ENCODE results near the gene DDOST. TPM values are rescaled to one million over a fixed set of nuclear protein-coding genes. Genes with fewer than 3 reads are reported as not detected.

Gene DDOST
- total and polyA plus RNA-seq, 3 experiments from 2014 or later, result 191 to 280 (median 201) TPM

- Histone ChIP-seq H3K36me3 (ENCODE audit: insufficient read depth, low read length) (peaks cover 40% of the 10 kb centered on the region), H3K4me3 (ENCODE audit: low read length) (no peak overlapping the region), H3K27me3 (ENCODE audit: insufficient read depth, low read length, poor library complexity, severe bottlenecking) (no peaks in the 10 kb centered on the region), H3K4me1 (ENCODE audit: insufficient read depth, low read length) (peaks cover 32% of the 10 kb centered on the region), H3K27ac (ENCODE audit: low read depth, low read length) (no peak overlapping the region), H3K9me3 (ENCODE audit: low read length) (no peaks in the 10 kb centered on the region)
- POLR2A ChIA-PET, result no interaction called here
- Mint-ChIP-seq H3K4me1 (peaks cover 44 to 61% (median 54%) of the 10 kb centered on the region in 3 donors), H3K27ac (peak overlapping the region in 4 of 8 donors; percentile 13 to 81 (median 52)), H3K9me3 (no peaks in the 10 kb centered on the region), H3K27me3 (no peaks in the 10 kb centered on the region), H3K4me3 (peak overlapping the region in 2 of 7 donors; percentile 22 to 66), H3K36me3 (peaks cover 0 to 77% (median 16%) of the 10 kb centered on the region in 3 donors)
- CTCF ChIA-PET, result no interaction called here
- no peak for DNase-seq
These were observed 2.8 kb downstream of the DDOST start for GRCh38 chr1:20658166-20658915.

GRCh38 chr1:20657024-20657423 is 4.1 kb downstream of the DDOST start:
- Histone ChIP-seq H3K4me3 (ENCODE audit: low read length) (no peak overlapping the region), H3K27ac (ENCODE audit: low read depth, low read length) (no peak overlapping the region), H3K36me3 (ENCODE audit: insufficient read depth, low read length) (peaks cover 43% of the 10 kb centered on the region), H3K9me3 (ENCODE audit: low read length) (no peaks in the 10 kb centered on the region), H3K4me1 (ENCODE audit: insufficient read depth, low read length) (peaks cover 25% of the 10 kb centered on the region), H3K27me3 (ENCODE audit: insufficient read depth, low read length, poor library complexity, severe bottlenecking) (no peaks in the 10 kb centered on the region)
- H3K27me3 Mint-ChIP-seq, result no peaks in the 10 kb centered on the region
- POLR2A ChIA-PET, result interaction anchor here (1.4 kb wide), 1 partner anchor 23 kb away, joined by 3 read pairs; no protein-coding TSS in a partner anchor
- CTCF ChIA-PET, result no interaction called here
- peak overlapping the region in 2 of 7 donors; percentile 63 to 82 for H3K4me3 Mint-ChIP-seq
- no peak for DNase-seq
- peaks cover 0 to 90% (median 19%) of the 10 kb centered on the region in 3 donors for H3K36me3 Mint-ChIP-seq
- H3K4me1 Mint-ChIP-seq, result peaks cover 36 to 53% (median 46%) of the 10 kb centered on the region in 3 donors
- peak overlapping the region in 3 of 8 donors; percentile 4 to 90 (median 22) for H3K27ac Mint-ChIP-seq
- H3K9me3 Mint-ChIP-seq, result no peaks in the 10 kb centered on the region

- POLR2A ChIA-PET, result no interaction called here
- peaks cover 44% of the 10 kb centered on the region for H3K36me3 ChIP-seq (ENCODE audit: insufficient read depth, low read length)
These were observed 7.0 kb downstream of the DDOST start for GRCh38 chr1:20654104-20654690.

GRCh38 chr1:20652300-20652699 is 8.9 kb downstream of the DDOST start:
- CTCF ChIA-PET, result no interaction called here
- H3K36me3 Mint-ChIP-seq, result peaks cover 0 to 91% (median 30%) of the 10 kb centered on the region in 3 donors

More at GRCh38 chr1:20654104-20654690, 7.0 kb downstream of the DDOST start:
- no peak for DNase-seq
- H3K4me3 ChIP-seq (ENCODE audit: low read length), result no peak overlapping the region
- H3K4me3 Mint-ChIP-seq, result peak overlapping the region in 1 of 7 donors; percentile 40
- CTCF ChIA-PET, result no interaction called here
- H3K27me3 Mint-ChIP-seq, result no peaks in the 10 kb centered on the region
- H3K4me1 ChIP-seq (ENCODE audit: insufficient read depth, low read length), result peaks cover 6% of the 10 kb centered on the region
- no peak overlapping the region for H3K27ac ChIP-seq (ENCODE audit: low read depth, low read length)
- H3K36me3 Mint-ChIP-seq, result peaks cover 0 to 94% (median 29%) of the 10 kb centered on the region in 3 donors
- H3K27ac Mint-ChIP-seq, result peak overlapping the region in 2 of 8 donors; percentile 18 to 20
- no peaks in the 10 kb centered on the region for H3K9me3 ChIP-seq (ENCODE audit: low read length)
- H3K27me3 ChIP-seq (ENCODE audit: insufficient read depth, low read length, poor library complexity, severe bottlenecking), result no peaks in the 10 kb centered on the region
- H3K4me1 Mint-ChIP-seq, result peaks cover 11 to 26% (median 21%) of the 10 kb centered on the region in 3 donors
- H3K9me3 Mint-ChIP-seq, result no peaks in the 10 kb centered on the region

GRCh38 chr1:20648946-20649345 is 12.2 kb downstream of the DDOST start:
- H3K27me3 Mint-ChIP-seq, result no peaks in the 10 kb centered on the region
- Histone ChIP-seq H3K9me3 (ENCODE audit: low read length) (no peaks in the 10 kb centered on the region), H3K27me3 (ENCODE audit: insufficient read depth, low read length, poor library complexity, severe bottlenecking) (no peaks in the 10 kb centered on the region), H3K36me3 (ENCODE audit: insufficient read depth, low read length) (peaks cover 25% of the 10 kb centered on the region), H3K4me3 (ENCODE audit: low read length) (no peak overlapping the region), H3K4me1 (ENCODE audit: insufficient read depth, low read length) (no peaks in the 10 kb centered on the region), H3K27ac (ENCODE audit: low read depth, low read length) (no peak overlapping the region)
- H3K4me1 Mint-ChIP-seq, result no peaks in the 10 kb centered on the region
- H3K4me3 Mint-ChIP-seq, result no peak overlapping the region
- H3K9me3 Mint-ChIP-seq, result no peaks in the 10 kb centered on the region
- CTCF ChIA-PET, result interaction anchor here (1.5 kb wide), 1 partner anchor 16 kb away, joined by 4 read pairs; the partner anchor contains the start of gene PINK1
- no peak for DNase-seq
- POLR2A ChIA-PET, result no interaction called here
- H3K36me3 Mint-ChIP-seq, result peaks cover 0 to 80% (median 21%) of the 10 kb centered on the region in 3 donors
- no peak overlapping the region for H3K27ac Mint-ChIP-seq

More at GRCh38 chr1:20652300-20652699, 8.9 kb downstream of the DDOST start:
- Mint-ChIP-seq H3K9me3 (no peaks in the 10 kb centered on the region), H3K27ac (peak overlapping the region in 1 of 8 donors; percentile 54), H3K27me3 (no peaks in the 10 kb centered on the region), H3K4me3 (no peak overlapping the region), H3K4me1 (peaks cover 4 to 14% (median 9%) of the 10 kb centered on the region in 3 donors)
- Histone ChIP-seq H3K27ac (ENCODE audit: low read depth, low read length) (no peak overlapping the region), H3K4me1 (ENCODE audit: insufficient read depth, low read length) (no peaks in the 10 kb centered on the region), H3K4me3 (ENCODE audit: low read length) (no peak overlapping the region), H3K9me3 (ENCODE audit: low read length) (no peaks in the 10 kb centered on the region), H3K27me3 (ENCODE audit: insufficient read depth, low read length, poor library complexity, severe bottlenecking) (no peaks in the 10 kb centered on the region), H3K36me3 (ENCODE audit: insufficient read depth, low read length) (peaks cover 37% of the 10 kb centered on the region)
- DNase-seq, result no peak
- POLR2A ChIA-PET, result no interaction called here

GRCh38 chr1:20648438-20648837 is 12.7 kb downstream of the DDOST start:
- Histone ChIP-seq H3K27me3 (ENCODE audit: insufficient read depth, low read length, poor library complexity, severe bottlenecking) (no peaks in the 10 kb centered on the region), H3K4me3 (ENCODE audit: low read length) (no peak overlapping the region), H3K4me1 (ENCODE audit: insufficient read depth, low read length) (no peaks in the 10 kb centered on the region), H3K27ac (ENCODE audit: low read depth, low read length) (no peak overlapping the region), H3K36me3 (ENCODE audit: insufficient read depth, low read length) (peaks cover 20% of the 10 kb centered on the region), H3K9me3 (ENCODE audit: low read length) (no peaks in the 10 kb centered on the region)
- Mint-ChIP-seq H3K4me3 (no peak overlapping the region), H3K4me1 (no peaks in the 10 kb centered on the region), H3K27me3 (no peaks in the 10 kb centered on the region), H3K9me3 (no peaks in the 10 kb centered on the region), H3K36me3 (peaks cover 0 to 78% (median 21%) of the 10 kb centered on the region in 3 donors), H3K27ac (no peak overlapping the region)
- POLR2A ChIA-PET, result no interaction called here
- no peak for DNase-seq
- CTCF ChIA-PET, result interaction anchor here (1.5 kb wide), 1 partner anchor 15 kb away, joined by 4 read pairs; the partner anchor contains the start of gene PINK1

GRCh38 chr1:20645414-20645813 is 15.8 kb downstream of the DDOST start:
- no peaks in the 10 kb centered on the region for H3K9me3 Mint-ChIP-seq
- Histone ChIP-seq H3K27me3 (ENCODE audit: insufficient read depth, low read length, poor library complexity, severe bottlenecking) (no peaks in the 10 kb centered on the region), H3K36me3 (ENCODE audit: insufficient read depth, low read length) (peaks cover 16% of the 10 kb centered on the region), H3K9me3 (ENCODE audit: low read length) (no peaks in the 10 kb centered on the region), H3K4me3 (ENCODE audit: low read length) (no peak overlapping the region), H3K4me1 (ENCODE audit: insufficient read depth, low read length) (no peaks in the 10 kb centered on the region), H3K27ac (ENCODE audit: low read depth, low read length) (no peak overlapping the region)
- H3K27me3 Mint-ChIP-seq, result no peaks in the 10 kb centered on the region
- ChIA-PET POLR2A (interaction anchor here (1.5 kb wide), 1 partner anchor 11 kb away, joined by 7 read pairs; no protein-coding TSS in a partner anchor), CTCF (interaction anchor here (1.1 to 1.5 kb wide), 2 partner anchors 13 to 128 kb away, joined by 3 to 6 read pairs; no protein-coding TSS in a partner anchor)
- no peak for DNase-seq
- no peak overlapping the region for H3K27ac Mint-ChIP-seq
- peaks cover 0 to under 1% (median under 1%) of the 10 kb centered on the region in 3 donors for H3K4me1 Mint-ChIP-seq
- H3K4me3 Mint-ChIP-seq, result no peak overlapping the region
- H3K36me3 Mint-ChIP-seq, result peaks cover 5 to 69% (median 8%) of the 10 kb centered on the region in 3 donors

GRCh38 chr1:20644416-20644815 is 16.8 kb downstream of the DDOST start:
- Histone ChIP-seq H3K36me3 (ENCODE audit: insufficient read depth, low read length) (peaks cover 16% of the 10 kb centered on the region), H3K9me3 (ENCODE audit: low read length) (no peaks in the 10 kb centered on the region), H3K4me3 (ENCODE audit: low read length) (no peak overlapping the region), H3K27me3 (ENCODE audit: insufficient read depth, low read length, poor library complexity, severe bottlenecking) (no peaks in the 10 kb centered on the region), H3K4me1 (ENCODE audit: insufficient read depth, low read length) (no peaks in the 10 kb centered on the region), H3K27ac (ENCODE audit: low read depth, low read length) (no peak overlapping the region)
- CTCF ChIA-PET, result no interaction called here
- Mint-ChIP-seq H3K27me3 (no peaks in the 10 kb centered on the region), H3K4me3 (no peak overlapping the region), H3K9me3 (no peaks in the 10 kb centered on the region), H3K4me1 (peaks cover 0 to 5% (median 4%) of the 10 kb centered on the region in 3 donors), H3K27ac (no peak overlapping the region), H3K36me3 (peaks cover 5 to 68% (median 10%) of the 10 kb centered on the region in 3 donors)
- no peak for DNase-seq
- POLR2A ChIA-PET, result no interaction called here

All from CD8-positive, alpha-beta memory T cell (primary cell).